WTC11 (cell line): Measurements from ENCODE around the gene MLEC. TPM values are rescaled to one million over a fixed set of nuclear protein-coding genes. Genes with fewer than 3 reads are reported as not detected.

Experiments
- ATAC-seq: fragments of 200-7000 bp; cut with Tn5 transposase; 2 replicates; pipeline ENCODE4 v1.10.0; 2021; ENCODE audit warnings: mild to moderate bottlenecking, moderate library complexity
- CTCF ChIA-PET: fragments of 300-600 bp; sonication (Branson Sonifier 250); formaldehyde crosslinking; loops from one replicate; lab custom pipeline; 2021; ENCODE audit warnings: antibody characterized with exemption; lab: Charles Lee
- POLR2A ChIA-PET: fragments of 350-600 bp; sonication (Branson Sonifier 250); formaldehyde crosslinking; loops from one replicate; lab custom pipeline; 2021; ENCODE audit warnings: antibody characterized with exemption; lab: Charles Lee
- DNase-seq: peaks from one replicate; pipeline ENCODE4 v3.0.0; 2021; ENCODE audit warnings: low spot score
- H3K27ac Mint-ChIP-seq: 2 replicates; pipeline ENCODE4 v1.8.0; 2021; ENCODE audit warnings: mixed read lengths
- H3K27me3 Mint-ChIP-seq: 2 replicates; pipeline ENCODE4 v1.8.0; 2021; ENCODE audit warnings: low read depth, mild to moderate bottlenecking, moderate library complexity, mixed read lengths
- H3K36me3 Mint-ChIP-seq: 2 replicates; pipeline ENCODE4 v1.8.0; 2021; ENCODE audit warnings: mixed read lengths
- H3K4me1 Mint-ChIP-seq: 2 replicates; pipeline ENCODE4 v1.8.0; 2022; ENCODE audit warnings: mixed read lengths
- H3K4me3 Mint-ChIP-seq: 2 replicates; pipeline ENCODE4 v1.8.0; 2021; ENCODE audit warnings: mild to moderate bottlenecking, moderate library complexity, mixed read lengths
- H3K9me3 Mint-ChIP-seq: 2 replicates; pipeline ENCODE4 v1.8.0; 2021; ENCODE audit warnings: mixed read lengths
- ARID4B ChIP-seq: sonication (generic); formaldehyde crosslinking; IDR thresholded peaks from 2 replicates; pipeline ENCODE4 v1.8.0; 2023; ENCODE audit warnings: missing genetic modification reagents, mild to moderate bottlenecking, borderline replicate concordance
- CREM ChIP-seq: sonication (generic); formaldehyde crosslinking; IDR thresholded peaks from 2 replicates; pipeline ENCODE4 v1.8.1; 2022; ENCODE audit warnings: mild to moderate bottlenecking, missing genetic modification reagents, moderate library complexity
- GRHL2 ChIP-seq: fragments of 250-450 bp; sonication (Bioruptor Pico); IDR thresholded peaks from 2 replicates; pipeline ENCODE4 v1.8.0; 2022; ENCODE audit warnings: mild to moderate bottlenecking, moderate library complexity; ENCODE audit not compliant: insufficient replicate concordance, severe bottlenecking
- NFYB ChIP-seq: sonication (generic); formaldehyde crosslinking; conservative IDR thresholded peaks from 2 replicates; pipeline ENCODE4 v1.8.0; 2022; ENCODE audit warnings: low read depth, missing genetic modification reagents
- TEAD1 ChIP-seq: sonication (generic); formaldehyde crosslinking; IDR thresholded peaks from 2 replicates; pipeline ENCODE4 v1.8.0; 2022; ENCODE audit warnings: mild to moderate bottlenecking, missing genetic modification reagents
- ZNF232 ChIP-seq: sonication (generic); formaldehyde crosslinking; IDR thresholded peaks from 2 replicates; pipeline ENCODE4 v1.8.0; 2022; ENCODE audit warnings: mild to moderate bottlenecking, missing genetic modification reagents
- ZNF416 ChIP-seq: fragments of 250-450 bp; sonication (Bioruptor Pico); IDR thresholded peaks from 2 replicates; pipeline ENCODE4 v1.9.0; 2021; ENCODE audit warnings: mild to moderate bottlenecking, inconsistent platforms
- total RNA-seq: library from RNA; stranded (reverse); gene quantifications from 3 replicates; pipeline ENCODE4 v1.2.3, GENCODE V29; 2021
- TF ChIP-seq, protein P1 (sequence below): fragments of 250-450 bp; sonication (Bioruptor Pico); IDR thresholded peaks from 2 replicates; pipeline ENCODE4 v1.9.0; 2021; ENCODE audit warnings: mild to moderate bottlenecking, borderline replicate concordance
- TF ChIP-seq, protein P2 (sequence below): fragments of 200-600 bp; IDR thresholded peaks from 2 replicates; pipeline ENCODE4 v1.8.0; 2022; ENCODE audit warnings: antibody characterized with exemption

The MLEC gene
- total RNA-seq, 1 experiment from 2014 or later = 278 TPM

GRCh38 chr12:120735181-120735580 lies 48.2 kb downstream of the MLEC start (continued):
- TF ChIP-seq, protein P1, sequence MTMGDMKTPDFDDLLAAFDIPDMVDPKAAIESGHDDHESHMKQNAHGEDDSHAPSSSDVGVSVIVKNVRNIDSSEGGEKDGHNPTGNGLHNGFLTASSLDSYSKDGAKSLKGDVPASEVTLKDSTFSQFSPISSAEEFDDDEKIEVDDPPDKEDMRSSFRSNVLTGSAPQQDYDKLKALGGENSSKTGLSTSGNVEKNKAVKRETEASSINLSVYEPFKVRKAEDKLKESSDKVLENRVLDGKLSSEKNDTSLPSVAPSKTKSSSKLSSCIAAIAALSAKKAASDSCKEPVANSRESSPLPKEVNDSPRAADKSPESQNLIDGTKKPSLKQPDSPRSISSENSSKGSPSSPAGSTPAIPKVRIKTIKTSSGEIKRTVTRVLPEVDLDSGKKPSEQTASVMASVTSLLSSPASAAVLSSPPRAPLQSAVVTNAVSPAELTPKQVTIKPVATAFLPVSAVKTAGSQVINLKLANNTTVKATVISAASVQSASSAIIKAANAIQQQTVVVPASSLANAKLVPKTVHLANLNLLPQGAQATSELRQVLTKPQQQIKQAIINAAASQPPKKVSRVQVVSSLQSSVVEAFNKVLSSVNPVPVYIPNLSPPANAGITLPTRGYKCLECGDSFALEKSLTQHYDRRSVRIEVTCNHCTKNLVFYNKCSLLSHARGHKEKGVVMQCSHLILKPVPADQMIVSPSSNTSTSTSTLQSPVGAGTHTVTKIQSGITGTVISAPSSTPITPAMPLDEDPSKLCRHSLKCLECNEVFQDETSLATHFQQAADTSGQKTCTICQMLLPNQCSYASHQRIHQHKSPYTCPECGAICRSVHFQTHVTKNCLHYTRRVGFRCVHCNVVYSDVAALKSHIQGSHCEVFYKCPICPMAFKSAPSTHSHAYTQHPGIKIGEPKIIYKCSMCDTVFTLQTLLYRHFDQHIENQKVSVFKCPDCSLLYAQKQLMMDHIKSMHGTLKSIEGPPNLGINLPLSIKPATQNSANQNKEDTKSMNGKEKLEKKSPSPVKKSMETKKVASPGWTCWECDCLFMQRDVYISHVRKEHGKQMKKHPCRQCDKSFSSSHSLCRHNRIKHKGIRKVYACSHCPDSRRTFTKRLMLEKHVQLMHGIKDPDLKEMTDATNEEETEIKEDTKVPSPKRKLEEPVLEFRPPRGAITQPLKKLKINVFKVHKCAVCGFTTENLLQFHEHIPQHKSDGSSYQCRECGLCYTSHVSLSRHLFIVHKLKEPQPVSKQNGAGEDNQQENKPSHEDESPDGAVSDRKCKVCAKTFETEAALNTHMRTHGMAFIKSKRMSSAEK (CRISPR knock-in tag) = no peak
- TF ChIP-seq CREM (CRISPR knock-in tag) (no peak), GRHL2 (no peak), ARID4B (CRISPR knock-in tag) (no peak), NFYB (no peak)
- TF ChIP-seq, all 79 proteins: peak for 0

DNA sequence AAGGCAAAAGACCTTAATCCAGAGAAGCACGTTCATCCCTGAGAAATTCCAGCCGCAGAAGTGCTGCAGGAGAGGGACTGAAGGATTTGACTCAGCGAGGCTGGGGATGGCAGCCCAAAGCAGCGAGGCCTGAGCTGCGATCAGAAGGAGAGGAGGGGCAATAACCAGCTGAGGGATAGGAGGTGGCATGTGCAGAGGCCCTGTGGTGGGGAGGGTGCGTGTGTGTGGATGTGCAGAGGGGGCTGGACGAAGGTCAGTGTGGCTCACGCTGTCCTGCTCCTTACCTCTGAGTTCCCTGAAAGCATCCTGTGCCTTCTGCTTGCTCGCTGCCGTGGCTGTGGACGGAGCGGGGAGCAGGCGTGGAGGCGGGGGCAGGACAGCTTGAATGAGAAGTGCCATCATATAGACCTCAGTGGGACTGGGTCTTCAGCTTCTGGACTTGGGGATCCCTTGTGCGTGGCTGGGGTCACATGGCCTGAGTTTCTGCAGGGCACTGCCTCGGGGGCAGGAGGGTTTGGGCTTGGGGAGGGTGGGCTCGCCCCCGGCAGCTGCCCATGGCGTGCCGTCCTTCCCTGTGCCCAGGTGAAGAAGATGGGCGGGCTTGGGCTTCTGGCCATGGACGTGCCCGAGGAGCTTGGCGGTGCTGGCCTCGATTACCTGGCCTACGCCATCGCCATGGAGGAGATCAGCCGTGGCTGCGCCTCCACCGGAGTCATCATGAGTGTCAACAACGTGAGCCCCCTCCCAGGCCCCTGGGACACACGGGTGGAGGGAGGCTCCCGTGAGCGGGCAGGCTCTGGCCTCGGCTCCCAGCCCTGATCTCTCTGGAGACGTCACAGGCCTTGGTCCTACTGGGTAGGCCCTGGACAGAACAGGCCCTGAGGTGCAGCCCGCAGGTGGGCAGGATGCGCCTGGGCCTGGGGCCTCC lies 49.7 kb downstream of the MLEC start:
- H3K27ac Mint-ChIP-seq = peak overlapping the region; percentile 71; the same call in 1 of the 2 replicates
- peaks cover 11% of the 10 kb centered on the region for H3K36me3 Mint-ChIP-seq
- ChIA-PET POLR2A (no interaction called here), CTCF (interaction anchor here (0.8 to 2.9 kb wide), 7 partner anchors 15 to 268 kb away, joined by 3 to 32 read pairs (median 10); no protein-coding TSS in a partner anchor)
- TF ChIP-seq ZNF232 = no peak
- H3K9me3 Mint-ChIP-seq = peaks cover 5% of the 10 kb centered on the region
- DNase-seq (no peak), ATAC-seq (no peak)
- H3K4me3 Mint-ChIP-seq = no peak overlapping the region
- no peaks in the 10 kb centered on the region for H3K27me3 Mint-ChIP-seq
- no peaks in the 10 kb centered on the region for H3K4me1 Mint-ChIP-seq

GRCh38 chr12:120737557-120738251 lies 50.8 kb downstream of the MLEC start:
- Mint-ChIP-seq H3K4me1 (no peaks in the 10 kb centered on the region), H3K36me3 (peaks cover 8% of the 10 kb centered on the region), H3K27ac (no peak overlapping the region), H3K27me3 (no peaks in the 10 kb centered on the region), H3K9me3 (peaks cover 5% of the 10 kb centered on the region), H3K4me3 (no peak overlapping the region)
- ATAC-seq = peak; percentile 92
- CTCF ChIA-PET = interaction anchor here (0.6 to 2.9 kb wide), 22 partner anchors 10 to 272 kb away, joined by 3 to 32 read pairs (median 4); partner anchors contain the start of gene POP5
- peak; percentile 69 for DNase-seq
- TF ChIP-seq, protein P2, sequence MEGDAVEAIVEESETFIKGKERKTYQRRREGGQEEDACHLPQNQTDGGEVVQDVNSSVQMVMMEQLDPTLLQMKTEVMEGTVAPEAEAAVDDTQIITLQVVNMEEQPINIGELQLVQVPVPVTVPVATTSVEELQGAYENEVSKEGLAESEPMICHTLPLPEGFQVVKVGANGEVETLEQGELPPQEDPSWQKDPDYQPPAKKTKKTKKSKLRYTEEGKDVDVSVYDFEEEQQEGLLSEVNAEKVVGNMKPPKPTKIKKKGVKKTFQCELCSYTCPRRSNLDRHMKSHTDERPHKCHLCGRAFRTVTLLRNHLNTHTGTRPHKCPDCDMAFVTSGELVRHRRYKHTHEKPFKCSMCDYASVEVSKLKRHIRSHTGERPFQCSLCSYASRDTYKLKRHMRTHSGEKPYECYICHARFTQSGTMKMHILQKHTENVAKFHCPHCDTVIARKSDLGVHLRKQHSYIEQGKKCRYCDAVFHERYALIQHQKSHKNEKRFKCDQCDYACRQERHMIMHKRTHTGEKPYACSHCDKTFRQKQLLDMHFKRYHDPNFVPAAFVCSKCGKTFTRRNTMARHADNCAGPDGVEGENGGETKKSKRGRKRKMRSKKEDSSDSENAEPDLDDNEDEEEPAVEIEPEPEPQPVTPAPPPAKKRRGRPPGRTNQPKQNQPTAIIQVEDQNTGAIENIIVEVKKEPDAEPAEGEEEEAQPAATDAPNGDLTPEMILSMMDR = peak; percentile 43; the same call in 1 of the 2 replicates
- no peak for TF ChIP-seq ZNF416
- no peak for TF ChIP-seq TEAD1 (CRISPR knock-in tag)
- POLR2A ChIA-PET = interaction anchor here (0.9 kb wide), 1 partner anchor 29 kb away, joined by 3 read pairs; no protein-coding TSS in a partner anchor
